Endodermal cell (in vitro differentiated cells): ENCODE data around the gene GPHN. TPM values are rescaled to one million over a fixed set of nuclear protein-coding genes. Genes with fewer than 3 reads are reported as not detected.

Source experiments
- DNase-seq: peaks from one replicate; pipeline ENCODE4 v3.0.0-alpha.2; 2017
- H3K27ac ChIP-seq: 2 replicates; pipeline ENCODE4 v1.5.1; 2013; ENCODE audit warnings: mild to moderate bottlenecking, low read depth, low read length, moderate library complexity
- H3K27me3 ChIP-seq: 2 replicates; pipeline ENCODE4 v1.6.1; 2013; ENCODE audit warnings: mild to moderate bottlenecking, low read length, moderate library complexity; ENCODE audit not compliant: insufficient read depth, control insufficient read depth, poor library complexity, severe bottlenecking
- H3K36me3 ChIP-seq: 2 replicates; pipeline ENCODE4 v1.7.0; 2013; ENCODE audit warnings: mild to moderate bottlenecking, low read length, moderate library complexity; ENCODE audit not compliant: control insufficient read depth, insufficient read depth
- H3K4me1 ChIP-seq: one replicate; pipeline ENCODE4 v1.7.0; 2013; ENCODE audit warnings: low read length; ENCODE audit not compliant: control insufficient read depth, insufficient read depth
- H3K4me3 ChIP-seq: 2 replicates; pipeline ENCODE4 v1.5.1; 2013; ENCODE audit warnings: mild to moderate bottlenecking, low read length, moderate library complexity
- H3K9ac ChIP-seq: 2 replicates; pipeline ENCODE4 v1.6.1; 2013; ENCODE audit warnings: mild to moderate bottlenecking, low read length, moderate library complexity; ENCODE audit not compliant: poor library complexity, severe bottlenecking; ENCODE audit errors: extremely low read depth
- H3K9me3 ChIP-seq: 2 replicates; pipeline ENCODE4 v1.6.1; 2013; ENCODE audit warnings: mild to moderate bottlenecking, low read length, moderate library complexity; ENCODE audit not compliant: control insufficient read depth
- H3K27ac Mint-ChIP-seq: 2 replicates; pipeline ENCODE4 v1.8.0; 2020; ENCODE audit warnings: mixed read lengths
- H3K27me3 Mint-ChIP-seq: 2 replicates; pipeline ENCODE4 v1.8.0; 2021; ENCODE audit warnings: mild to moderate bottlenecking, mixed read lengths; ENCODE audit not compliant: insufficient read depth
- H3K36me3 Mint-ChIP-seq: 2 replicates; pipeline ENCODE4 v1.8.0; 2020; ENCODE audit warnings: low read depth, mixed read lengths
- H3K4me1 Mint-ChIP-seq: 2 replicates; pipeline ENCODE4 v1.8.0; 2020; ENCODE audit warnings: mixed read lengths
- H3K4me3 Mint-ChIP-seq: 2 replicates; pipeline ENCODE4 v1.8.0; 2020; ENCODE audit warnings: mild to moderate bottlenecking, moderate library complexity, mixed read lengths
- H3K9me3 Mint-ChIP-seq: 2 replicates; pipeline ENCODE4 v1.8.0; 2020; ENCODE audit warnings: mild to moderate bottlenecking, mixed read lengths
- CTCF ChIP-seq: fragments of 200-600 bp; sonication (generic); conservative IDR thresholded peaks from 2 replicates; pipeline ENCODE4 v1.5.0; 2021; ENCODE audit warnings: antibody characterized with exemption, mild to moderate bottlenecking
- WGBS, 2 experiments: methylation state at CpG; one replicate each; pipeline versions ENCODE4 v1.1.5 to v1.1.7; 2013; ENCODE audit warnings: missing lambda C conversion rate in 2 of 2, mixed read lengths in 1 of 2; ENCODE audit not compliant: insufficient coverage in 1 of 2, insufficient read length in 1 of 2; 5-methylcytosine and 5-hydroxymethylcytosine counted together
- total RNA-seq, 2 donors: library from RNA; stranded (reverse); fragmentation: NEBNext Ultra II Directional in 1 of 2; extraction: Animal tissue kit (Norgen Biotek cat#: 25700) in 1 of 2; gene quantifications; 2 replicates in 1 of 2; 3 replicates in 1 of 2; pipeline ENCODE4 v1.2.1, GENCODE V29; 2021

GPHN gene
- total RNA-seq, 2 donors from 2014 or later, result 12.4 to 15.0 TPM

DNA sequence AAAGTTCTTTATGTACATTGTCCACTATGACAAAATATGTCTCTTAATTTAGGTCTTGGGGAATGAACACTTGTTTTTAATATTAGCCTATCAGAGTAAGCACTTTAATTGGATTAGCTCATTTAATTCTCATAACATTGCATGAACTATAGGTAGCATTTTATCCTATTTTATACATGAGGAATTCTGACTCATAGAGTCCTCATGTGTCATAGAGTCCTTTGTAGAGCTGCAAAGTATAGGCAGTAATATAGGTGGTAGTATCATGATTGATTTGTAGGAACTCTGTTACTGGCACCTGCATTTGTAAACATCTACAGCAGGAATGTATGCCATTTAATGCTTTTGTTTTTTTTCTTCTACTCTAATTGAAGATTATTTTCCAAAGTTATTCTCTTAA lies 96.0 kb downstream of the GPHN start:
- no peaks in the 10 kb centered on the region for H3K27me3 Mint-ChIP-seq
- no peak overlapping the region for H3K4me3 ChIP-seq
- peaks cover 23% of the 10 kb centered on the region for H3K9me3 Mint-ChIP-seq
- no peak overlapping the region for H3K4me3 Mint-ChIP-seq
- TF ChIP-seq CTCF, result no peak
- H3K4me1 Mint-ChIP-seq, result no peaks in the 10 kb centered on the region
- no peaks in the 10 kb centered on the region for H3K4me1 ChIP-seq
- no peaks in the 10 kb centered on the region for H3K36me3 ChIP-seq
- no peak overlapping the region for H3K9ac ChIP-seq
- no peaks in the 10 kb centered on the region for H3K27me3 ChIP-seq
- no peak for DNase-seq
- no peak overlapping the region for H3K27ac Mint-ChIP-seq
- no peak overlapping the region for H3K27ac ChIP-seq
- peaks cover under 1% of the 10 kb centered on the region for H3K36me3 Mint-ChIP-seq
- H3K9me3 ChIP-seq, result peaks cover 4% of the 10 kb centered on the region

- no peak overlapping the region for H3K9ac ChIP-seq
- TF ChIP-seq CTCF, result no peak
- no peak for DNase-seq
- H3K4me1 Mint-ChIP-seq, result no peaks in the 10 kb centered on the region
- no peak overlapping the region for H3K27ac Mint-ChIP-seq
- H3K4me3 Mint-ChIP-seq, result no peak overlapping the region
- no peak overlapping the region for H3K4me3 ChIP-seq
- H3K36me3 Mint-ChIP-seq, result peaks cover 6% of the 10 kb centered on the region
- 88 to 100% methylated on average over 1 to 2 of the region's 2 CpGs for WGBS, 2 experiments
- no peaks in the 10 kb centered on the region for H3K4me1 ChIP-seq
- H3K36me3 ChIP-seq, result no peaks in the 10 kb centered on the region
- peaks cover 19% of the 10 kb centered on the region for H3K9me3 ChIP-seq
- H3K27ac ChIP-seq, result no peak overlapping the region
- H3K27me3 Mint-ChIP-seq, result no peaks in the 10 kb centered on the region
- H3K27me3 ChIP-seq, result no peaks in the 10 kb centered on the region
- H3K9me3 Mint-ChIP-seq, result peaks cover 36% of the 10 kb centered on the region
Measured at GRCh38 chr14:66606826-66607225, 98.9 kb downstream of the GPHN start.

- DNase-seq, result peak; percentile 52
Measured at GRCh38 chr14:66610154-66610563, 102.2 kb downstream of the GPHN start.

More at GRCh38 chr14:66610154-66610563, 102.2 kb downstream of the GPHN start:
- H3K9ac ChIP-seq, result no peak overlapping the region
- H3K9me3 Mint-ChIP-seq, result peaks cover 37% of the 10 kb centered on the region
- no peaks in the 10 kb centered on the region for H3K4me1 ChIP-seq
- no peaks in the 10 kb centered on the region for H3K36me3 ChIP-seq
- no peaks in the 10 kb centered on the region for H3K27me3 ChIP-seq
- H3K4me3 ChIP-seq, result no peak overlapping the region
- no peak overlapping the region for H3K4me3 Mint-ChIP-seq
- TF ChIP-seq CTCF, result peak; percentile 76
- no peaks in the 10 kb centered on the region for H3K27me3 Mint-ChIP-seq
- H3K27ac ChIP-seq, result no peak overlapping the region
- no peaks in the 10 kb centered on the region for H3K4me1 Mint-ChIP-seq
- no peak overlapping the region for H3K27ac Mint-ChIP-seq
- peaks cover 19% of the 10 kb centered on the region for H3K9me3 ChIP-seq
- peaks cover 6% of the 10 kb centered on the region for H3K36me3 Mint-ChIP-seq
- 77 to 91% methylated on average over 4 of the region's 4 CpGs for WGBS, 2 experiments
